ENCODE data around the gene HMCN1.

HMCN1 gene

DNA sequence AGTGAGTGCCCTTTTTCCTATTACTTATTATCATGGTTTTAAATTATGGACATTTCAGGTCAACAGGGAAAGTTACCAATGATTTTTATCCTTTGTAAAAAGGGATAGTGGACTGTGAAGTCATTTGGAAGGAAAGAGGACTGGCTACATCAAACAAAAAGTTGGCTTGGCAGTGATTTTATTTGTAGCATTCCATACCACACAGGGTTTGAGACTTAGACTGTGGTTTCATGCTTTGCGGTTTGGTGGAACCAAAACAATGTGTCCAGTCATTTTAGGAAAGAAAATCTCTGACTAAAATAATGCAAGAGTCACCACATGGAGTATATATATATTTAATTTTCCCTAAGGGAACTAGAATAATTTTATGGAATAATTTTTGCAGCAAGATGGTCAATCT is 239.5 kb downstream of the HMCN1 start:
- no peak for DNase-seq

DNA sequence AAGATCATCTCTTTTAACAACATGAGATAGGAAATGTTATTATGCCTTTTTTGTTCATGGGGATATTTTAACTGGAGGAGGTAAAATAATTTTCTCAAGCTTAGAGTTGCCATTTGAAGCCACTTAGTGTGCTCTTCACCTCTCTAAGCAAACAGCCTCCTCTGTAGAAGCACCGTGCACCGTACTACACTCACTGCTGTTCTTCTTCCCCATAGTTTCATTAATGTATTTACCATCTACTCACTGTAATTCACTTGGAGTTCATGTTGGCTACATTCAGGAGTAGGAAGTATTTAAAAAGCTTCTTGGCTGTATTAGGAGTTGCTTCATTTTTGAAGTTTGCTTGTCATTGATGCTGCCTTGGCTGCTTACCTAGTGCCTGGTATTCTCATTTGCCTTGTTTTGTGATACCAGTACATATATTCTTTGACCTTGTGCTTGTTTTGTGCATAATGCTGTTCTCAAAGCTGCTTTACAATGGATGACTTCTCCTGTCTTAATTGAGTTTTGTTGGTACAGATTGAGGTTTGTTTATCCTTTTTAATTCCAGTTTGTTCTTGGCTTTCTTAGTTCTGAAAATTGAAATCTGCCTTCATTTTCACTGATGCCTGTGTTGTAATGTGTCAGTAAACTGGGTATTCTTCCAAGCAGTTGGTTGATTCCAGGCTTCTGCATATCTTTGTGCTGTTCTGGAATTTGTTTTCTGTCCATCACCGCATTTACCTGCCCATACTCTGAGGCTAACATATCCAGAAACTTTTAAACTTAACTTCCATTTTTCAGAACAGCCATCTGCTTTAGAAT is 240.4 kb downstream of the HMCN1 start:
- DNase-seq = no peak

DNA sequence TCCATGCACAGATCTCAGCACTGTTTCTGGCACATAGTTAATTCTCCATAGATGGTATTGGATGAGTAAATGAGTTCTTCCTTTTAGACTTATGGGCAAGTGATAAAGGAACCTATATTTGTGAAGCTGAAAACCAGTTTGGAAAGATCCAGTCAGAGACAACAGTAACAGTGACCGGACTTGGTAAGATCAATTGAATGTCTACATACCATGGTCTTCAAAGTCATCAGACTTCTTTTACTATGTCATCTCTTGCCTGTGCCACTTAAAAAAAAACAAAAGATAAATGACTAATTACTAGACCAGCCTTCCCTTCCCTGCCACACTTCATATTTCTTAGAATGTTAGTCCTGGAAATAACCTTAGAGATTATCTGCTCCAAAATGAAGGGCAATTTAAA is 246.7 kb downstream of the HMCN1 start:
- no peak for DNase-seq

DNA sequence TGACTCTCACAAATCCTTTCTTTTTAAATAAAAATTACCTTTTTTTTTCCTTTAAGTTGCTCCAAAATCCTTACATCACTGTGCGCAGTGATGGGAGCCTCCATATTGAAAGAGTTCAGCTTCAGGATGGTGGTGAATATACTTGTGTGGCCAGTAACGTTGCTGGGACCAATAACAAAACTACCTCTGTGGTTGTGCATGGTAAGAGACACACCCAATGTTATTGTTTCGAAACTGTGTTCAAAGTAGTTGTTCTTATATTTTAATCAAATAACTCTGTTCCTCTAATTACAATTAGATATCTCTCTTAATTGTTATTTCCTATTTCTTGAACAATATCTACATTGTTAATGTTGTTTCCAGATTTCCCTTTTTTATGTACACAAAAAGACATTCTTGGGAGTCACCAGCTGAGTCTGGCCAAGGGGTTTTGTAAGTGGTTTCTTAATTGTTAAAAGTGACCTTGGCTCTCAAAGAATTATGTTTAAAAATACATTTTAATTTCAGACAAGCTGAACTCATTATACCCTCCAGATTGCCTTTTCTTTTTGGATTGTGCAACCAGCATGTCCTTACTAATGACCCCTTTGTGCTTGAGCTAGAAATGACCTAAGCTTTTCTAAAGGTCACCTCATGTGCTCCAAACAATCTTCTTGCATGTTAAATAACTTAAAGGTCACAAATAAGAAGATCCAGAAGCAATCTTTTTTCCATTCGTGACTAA is 250.1 kb downstream of the HMCN1 start:
- DNase-seq = no peak

DNA sequence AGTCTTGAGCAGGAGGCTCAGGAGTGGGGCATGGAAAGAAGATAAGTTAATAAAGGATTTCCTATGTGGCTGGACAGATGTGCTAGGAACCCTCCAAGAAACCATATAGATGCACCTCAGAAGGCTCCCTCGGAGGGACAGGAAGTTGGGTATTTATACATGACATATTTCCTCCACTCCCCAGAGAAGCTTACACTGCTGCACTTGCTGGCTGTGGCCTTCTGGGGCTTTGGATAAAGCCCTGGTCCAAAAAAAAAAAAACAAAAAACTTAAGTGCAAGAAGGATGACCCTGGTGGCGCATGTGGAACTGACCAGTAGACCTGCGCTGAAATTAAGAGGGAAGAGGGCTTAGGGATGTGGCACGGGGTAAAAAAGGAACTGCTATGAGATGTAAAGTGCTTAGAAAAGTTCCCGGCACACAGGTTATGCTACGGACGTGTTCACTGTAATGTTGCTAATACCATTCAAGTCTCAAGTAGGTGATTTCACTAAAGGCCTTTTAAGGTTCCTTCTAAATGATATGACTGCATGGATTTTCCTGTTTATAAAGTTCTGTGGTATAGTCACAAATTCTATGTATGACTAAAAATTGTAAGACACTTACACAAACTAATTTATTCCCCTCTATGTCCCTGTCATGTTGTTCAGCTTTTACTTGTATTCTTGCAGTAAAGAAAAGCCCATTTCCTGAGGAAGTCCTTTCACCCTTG is 253.6 kb downstream of the HMCN1 start:
- no peak for DNase-seq

DNA sequence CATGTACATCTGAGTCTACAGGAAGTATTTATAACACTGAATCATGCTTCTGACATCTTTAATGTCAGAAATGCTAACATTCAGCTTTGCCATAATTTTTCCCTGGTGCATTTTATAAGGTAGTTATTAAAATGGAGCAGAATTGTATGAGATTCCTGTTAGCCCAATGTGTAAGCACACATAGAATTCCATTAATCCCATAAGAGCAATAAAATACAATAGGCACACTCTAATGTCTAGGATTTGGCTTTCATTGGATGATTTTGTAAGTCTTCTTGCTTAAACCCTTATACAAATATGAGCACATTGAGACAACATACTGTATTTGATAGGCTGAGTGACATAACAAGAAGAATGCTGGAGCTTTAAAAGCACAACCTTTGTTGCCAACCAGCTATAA is 256.4 kb downstream of the HMCN1 start:
- no peak for DNase-seq

DNA sequence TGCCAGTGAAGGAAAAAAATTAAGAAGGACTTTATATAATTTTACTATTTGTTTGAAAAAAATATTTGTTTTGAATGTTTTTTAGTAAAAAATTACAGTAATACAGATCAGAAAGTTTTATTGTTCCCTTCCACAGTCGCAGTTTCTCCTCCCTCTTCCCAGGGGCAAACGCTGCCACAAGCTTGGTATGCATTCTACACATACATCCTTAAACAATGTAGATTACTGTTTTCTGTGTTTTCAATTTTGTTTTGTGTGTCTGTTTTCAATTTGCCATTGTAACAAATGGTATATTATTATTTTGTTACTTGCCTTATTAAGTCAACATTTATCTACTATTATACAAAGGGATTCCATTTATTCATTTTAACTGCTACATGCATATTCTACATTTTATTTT is 257.1 kb downstream of the HMCN1 start:
- no peak for DNase-seq

DNA sequence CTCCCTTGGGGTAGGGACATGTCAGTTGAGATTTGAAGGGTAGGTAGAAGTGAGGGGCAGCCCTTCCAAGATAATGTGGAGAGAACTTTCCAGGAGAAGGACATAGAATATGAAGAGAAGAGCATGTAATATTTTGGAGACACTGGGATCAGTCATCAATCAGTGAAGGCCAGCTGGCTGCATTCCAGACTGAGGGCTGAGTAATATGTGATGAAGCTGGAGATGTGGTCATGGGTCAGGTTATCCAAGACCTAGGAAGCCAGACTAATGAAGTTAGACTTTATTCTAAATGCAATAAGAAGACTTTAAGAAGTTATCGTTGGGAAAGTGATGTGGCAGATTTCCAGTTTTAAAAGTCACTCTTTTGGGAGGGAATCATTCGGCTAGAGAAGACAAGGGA is 262.0 kb downstream of the HMCN1 start:
- no peak for DNase-seq

DNA sequence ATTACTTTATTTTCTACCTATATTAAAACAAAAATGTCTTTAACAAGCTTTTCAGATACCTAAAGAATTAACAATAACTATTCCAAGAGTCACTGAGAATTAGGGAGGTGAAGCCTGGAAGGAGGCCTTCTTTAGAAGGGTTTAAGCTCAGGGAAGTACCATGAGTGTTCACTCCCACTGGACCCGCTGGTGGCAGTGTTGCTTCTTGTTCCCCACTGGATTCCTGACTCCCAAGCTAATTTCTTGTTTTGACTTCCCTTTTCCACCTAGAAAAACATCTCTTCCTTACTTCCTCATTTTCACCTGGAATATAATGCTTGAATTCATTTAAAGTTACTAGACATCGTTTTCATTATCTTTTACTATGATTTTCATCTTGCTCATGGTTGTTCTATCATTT is 264.2 kb downstream of the HMCN1 start:
- no peak for DNase-seq

DNA sequence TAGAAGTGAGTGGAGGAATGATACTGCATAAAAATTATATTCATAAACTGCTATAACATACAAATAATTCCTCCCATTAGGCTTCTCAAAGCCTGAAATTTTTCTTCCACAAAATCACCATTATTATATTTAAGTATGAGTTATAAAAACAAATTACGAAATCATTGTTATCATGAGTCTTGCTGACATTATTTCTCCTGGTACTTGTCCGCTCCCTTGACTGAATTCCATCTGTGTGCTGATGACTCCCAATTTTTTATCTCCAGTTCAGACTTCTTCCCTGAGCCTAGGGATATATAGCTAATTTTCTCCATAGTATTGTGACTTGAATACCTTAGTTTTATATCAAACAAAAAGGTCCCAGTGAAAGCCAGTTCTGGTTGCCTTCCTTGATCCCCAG is 268.2 kb downstream of the HMCN1 start:
- no peak for DNase-seq

DNA sequence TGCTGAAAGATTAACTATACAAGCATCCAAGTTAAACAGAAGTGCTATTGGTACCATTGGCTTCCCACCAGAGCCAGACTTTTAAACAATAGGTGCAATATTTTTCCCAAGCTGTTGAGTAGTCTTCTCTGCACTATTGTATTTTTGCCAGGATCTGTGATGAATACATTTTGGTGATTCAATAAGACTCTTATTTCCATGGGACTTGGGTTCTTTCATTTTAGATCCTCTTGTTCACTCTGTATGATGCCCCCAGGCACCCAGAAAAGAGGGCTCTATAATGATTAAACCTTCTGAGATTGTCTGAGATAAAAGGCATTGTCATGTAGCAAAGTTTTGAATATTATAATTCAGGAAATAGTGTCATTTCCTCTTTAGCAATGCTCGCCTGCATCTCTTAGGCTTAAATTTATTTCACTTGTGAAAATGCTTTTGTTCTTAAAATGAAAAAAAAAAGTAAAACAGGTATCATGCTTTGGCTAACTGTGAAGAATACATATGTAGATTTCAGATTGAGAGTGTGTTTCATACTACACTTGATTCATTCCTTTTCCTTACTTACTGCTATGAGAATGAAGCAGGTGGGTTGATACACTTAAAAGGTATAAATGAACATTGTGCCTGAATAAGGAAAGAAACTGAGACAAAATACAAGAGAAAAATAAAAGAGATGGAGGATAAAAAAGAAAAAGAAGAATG is 275.0 kb downstream of the HMCN1 start:
- no peak for DNase-seq

DNA sequence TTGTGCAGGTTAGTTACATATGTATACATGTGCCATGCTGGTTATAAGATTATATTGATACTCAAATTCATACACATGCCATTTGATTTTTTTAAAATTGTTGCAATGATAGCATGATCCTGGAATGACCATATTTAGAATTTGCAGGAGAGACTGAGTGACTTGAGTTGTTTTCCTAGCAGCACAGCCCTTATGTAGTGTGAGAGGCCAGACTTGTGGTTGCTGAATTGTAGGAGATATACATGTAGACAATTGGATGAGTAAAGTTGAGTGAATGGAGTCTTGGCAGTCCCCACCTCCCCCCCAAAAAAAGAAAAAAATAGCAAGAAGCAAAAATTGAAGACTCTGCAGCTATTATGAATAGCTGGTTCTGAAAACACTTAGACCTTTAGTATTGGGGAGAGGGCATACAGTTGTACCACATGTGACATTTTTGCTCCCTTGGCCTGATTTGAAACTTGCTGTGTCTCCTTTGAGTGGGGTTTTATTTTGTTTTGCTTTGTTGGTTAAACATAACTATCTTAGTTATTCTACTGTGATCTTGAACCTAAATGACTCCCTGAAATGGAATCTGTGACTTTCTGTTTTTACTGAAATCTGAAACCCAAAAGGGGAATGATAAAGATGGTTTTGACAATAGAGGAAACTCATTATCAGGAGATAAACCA is 280.3 kb downstream of the HMCN1 start:
- DNase-seq = no peak

DNA sequence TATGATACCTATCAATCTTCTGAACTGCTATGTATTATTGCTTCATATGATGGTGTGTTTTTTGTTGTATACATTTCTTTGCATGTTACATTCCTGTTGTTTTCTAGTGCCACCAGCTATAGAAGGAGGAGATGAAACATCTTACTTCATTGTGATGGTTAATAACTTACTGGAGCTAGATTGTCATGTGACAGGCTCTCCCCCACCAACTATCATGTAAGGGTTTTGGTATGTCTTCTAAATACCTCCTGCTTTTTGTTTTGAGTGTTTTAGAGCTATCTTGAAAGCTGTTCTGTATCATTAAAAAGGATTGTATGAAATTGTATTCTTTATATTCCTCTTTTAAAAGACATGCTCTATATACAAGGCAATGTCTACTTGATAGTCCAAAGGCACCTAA is 282.7 kb downstream of the HMCN1 start:
- DNase-seq = no peak

DNA sequence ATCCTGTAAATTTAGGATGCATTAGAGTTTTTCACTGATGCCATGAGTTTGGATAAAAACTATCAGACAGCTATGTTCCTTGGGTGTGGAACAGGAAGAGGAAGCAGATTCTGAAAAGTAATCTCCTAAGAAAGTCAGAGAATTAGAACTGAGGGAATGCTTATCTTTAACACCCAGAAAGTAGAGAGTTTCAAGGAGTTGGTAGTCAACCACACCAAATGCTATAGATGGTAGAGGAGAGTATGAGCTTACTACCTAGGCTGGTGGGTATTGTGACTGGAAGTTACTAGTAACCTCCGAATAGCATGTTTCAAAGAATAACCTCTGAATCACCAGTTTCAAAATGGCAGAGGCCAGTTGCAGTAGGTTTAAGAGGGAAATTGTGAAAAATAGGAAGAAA is 288.0 kb downstream of the HMCN1 start:
- DNase-seq = no peak

DNA sequence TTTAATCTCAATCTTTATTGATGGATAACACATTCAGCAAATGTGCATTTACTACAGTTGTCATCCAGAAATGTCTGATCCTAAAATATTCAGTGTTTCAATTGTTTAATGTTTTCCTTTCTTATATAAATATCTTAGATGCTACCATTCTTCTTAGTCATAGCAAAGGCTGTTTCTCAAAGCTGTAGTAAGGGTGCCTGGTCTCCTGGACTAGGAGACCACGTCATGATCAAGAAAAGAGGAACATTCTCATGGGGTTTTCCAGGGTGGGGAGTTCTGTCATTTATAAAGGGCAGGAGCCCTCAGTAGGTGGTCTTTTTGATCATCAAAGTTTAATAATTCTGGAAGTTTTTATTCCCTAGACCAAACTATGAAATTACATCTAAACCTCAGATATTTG is 292.8 kb downstream of the HMCN1 start:
- DNase-seq = no peak

DNA sequence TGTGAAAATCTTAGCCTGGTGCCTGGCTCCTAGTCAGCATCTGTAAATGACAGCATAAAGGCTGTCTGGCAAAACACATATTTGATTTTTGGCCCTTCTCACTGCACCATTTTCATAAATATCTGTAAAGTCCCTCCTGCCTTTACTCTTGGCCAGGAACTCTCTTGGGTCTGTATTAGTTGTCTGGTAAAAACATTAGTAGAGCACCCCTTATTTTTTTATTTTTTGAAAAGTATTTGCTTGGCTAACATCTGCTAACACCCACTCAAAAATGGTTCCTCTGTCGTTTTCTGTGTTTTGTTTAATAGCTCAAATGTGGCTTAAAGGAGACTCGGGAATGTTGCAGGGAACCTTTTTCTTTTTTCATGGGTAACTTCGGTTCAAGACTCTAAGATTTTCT is 293.4 kb downstream of the HMCN1 start:
- DNase-seq = no peak

DNA sequence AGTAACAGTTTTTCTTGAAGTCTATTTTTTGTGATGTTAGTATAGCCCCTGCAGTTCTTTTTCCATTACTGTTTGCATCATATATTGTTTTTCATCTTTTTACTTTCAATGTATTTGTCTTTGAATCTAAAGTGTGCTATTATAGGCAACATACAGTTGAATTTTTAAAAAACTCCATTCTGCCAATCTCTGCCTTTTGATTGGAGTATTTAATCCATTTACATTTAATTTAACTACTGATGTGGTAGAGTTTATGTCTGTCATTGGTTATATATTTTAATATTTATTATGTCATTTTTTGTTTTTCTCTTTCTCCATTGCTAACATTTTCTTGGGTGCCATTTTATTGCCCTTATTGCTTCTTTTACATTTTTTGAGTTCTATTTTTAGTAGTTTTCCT is 296.3 kb downstream of the HMCN1 start:
- no peak for DNase-seq

DNA sequence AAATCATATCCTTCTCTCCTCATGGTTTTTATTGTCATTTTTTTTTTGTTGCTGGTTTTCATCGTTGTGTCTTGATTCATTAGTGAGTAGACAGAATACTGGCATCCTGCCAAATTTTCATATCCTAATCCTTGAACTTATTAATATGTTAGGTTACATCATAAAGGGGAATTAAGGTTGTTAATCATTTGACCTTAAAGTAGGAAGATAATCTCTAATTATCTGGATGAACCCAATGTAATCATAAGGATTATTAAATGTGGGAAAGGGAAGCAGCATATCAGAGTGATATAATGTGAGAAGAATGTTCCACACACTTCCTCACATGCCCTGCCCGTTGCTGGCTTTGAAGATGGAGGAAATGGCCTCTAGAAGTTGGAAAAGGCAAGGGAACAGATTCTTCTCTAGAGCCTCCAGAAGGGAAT is 299.7 kb downstream of the HMCN1 start:
- DNase-seq = no peak

DNA sequence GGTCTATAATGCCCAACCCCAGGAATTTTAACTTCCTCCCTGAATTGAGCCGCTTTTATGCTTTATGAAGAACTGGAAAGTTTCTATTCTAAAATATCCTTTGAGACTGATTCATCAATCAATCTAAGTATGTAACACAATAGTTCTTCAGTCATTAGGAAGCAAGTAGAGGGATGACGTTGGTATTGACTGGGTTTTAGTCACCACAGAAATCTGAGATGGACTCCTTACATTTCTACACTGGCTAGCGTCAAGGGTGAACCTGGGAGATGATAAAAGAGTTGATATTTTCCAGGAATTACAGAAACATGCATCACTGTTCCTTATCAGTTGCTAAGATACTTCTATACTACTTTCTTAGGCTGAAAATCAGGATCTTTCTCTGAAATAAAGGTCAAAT is 308.0 kb downstream of the HMCN1 start:
- DNase-seq = no peak

DNA sequence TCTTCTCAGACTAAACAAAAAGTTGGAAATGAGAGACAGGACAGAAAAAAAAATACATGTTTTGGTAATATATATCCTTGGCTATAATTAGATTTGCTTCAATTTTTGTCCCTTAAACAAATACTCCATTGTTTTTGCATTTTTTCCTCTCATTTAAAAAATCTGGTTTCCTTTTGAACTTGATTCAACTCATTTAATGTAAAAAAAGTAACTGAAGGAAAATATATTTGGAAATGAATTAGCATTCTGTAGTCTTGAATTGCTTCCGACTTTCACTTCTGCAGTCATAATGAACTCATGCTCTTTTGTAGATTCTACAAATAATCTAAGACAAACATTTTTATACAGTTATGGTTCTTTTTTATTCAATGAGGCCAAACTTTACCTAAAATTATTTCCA is 309.1 kb downstream of the HMCN1 start:
- no peak for DNase-seq

DNA sequence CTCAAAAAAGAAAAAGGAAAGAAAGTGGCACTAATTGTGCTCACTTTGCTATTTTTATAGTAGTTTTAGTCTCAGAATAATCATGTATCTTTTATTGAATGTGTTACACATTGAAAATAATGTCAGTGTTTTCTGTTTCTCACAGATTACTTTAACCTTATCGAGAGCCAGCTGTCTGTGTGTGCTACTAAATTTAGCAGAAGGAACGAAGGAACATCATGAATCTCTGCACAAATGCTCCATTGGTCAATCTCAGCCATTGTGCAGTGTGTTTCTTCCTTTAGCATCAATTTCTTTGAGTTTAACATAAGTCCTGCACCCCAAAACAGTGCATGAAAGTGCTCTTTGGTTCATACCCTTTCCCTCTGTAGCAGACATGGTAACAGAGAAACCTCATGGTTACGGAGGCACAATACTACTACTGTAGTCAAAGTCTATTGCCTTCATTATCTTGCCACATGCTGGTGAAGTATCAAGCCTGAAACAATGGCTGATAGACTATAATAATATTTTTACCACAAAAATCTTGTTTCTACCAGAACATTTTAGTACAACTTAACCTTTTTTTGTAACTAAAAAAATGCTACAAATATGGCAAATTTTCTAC is 310.0 kb downstream of the HMCN1 start:
- no peak for DNase-seq

DNA sequence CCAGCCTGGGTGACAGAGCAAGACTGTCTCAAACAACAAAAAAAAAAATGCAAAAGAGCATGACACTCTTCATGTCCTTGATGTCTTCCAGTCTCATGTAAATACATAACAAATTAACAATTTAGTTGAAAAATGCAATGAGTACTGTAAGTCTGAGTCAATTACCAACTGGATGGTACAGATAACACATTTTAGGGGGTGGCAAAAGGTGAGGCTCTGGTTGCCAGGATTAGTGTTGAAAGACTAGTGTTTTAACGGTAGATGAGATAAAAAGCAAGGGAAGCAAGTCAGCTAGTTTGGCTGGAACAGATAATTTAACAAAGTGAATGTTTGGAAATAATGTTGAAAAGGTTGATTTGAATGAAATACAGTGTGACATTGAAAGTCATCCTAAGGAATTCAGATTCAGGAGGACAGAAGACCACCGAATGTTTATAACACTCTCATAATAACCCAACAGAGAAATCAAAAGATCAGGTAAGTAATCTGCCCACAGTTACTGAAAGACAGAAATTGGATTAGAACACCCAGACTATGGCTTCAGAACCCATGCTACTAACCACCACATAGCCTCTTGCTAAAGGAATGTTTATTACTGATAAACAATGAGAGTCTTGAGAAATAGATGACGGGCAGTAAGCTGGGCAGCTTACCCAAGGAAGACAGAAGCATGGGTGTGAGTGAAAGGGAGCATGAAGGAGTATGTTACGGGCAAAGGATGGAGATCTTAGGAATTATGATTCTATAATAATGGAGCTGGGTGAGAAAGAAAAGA is 312.4 kb downstream of the HMCN1 start:
- no peak for DNase-seq

Data from stimulated activated CD4-positive, alpha-beta T cell treated with anti-CD3 and anti-CD28 coated beads, Interleukin-12 subunit alpha, Interleukin-12 subunit beta, amount 100 ng/mL, for 4 hours (primary cell).